GM12891 (cell line): ENCODE results near the gene HIF3A.

Experiments used
- PAX5 ChIP-seq: IDR thresholded peaks from 2 replicates; pipeline ENCODE4 v1.6.1; 2011; ENCODE audit warnings: low read length, moderate library complexity, mild to moderate bottlenecking; ENCODE audit not compliant: insufficient read depth, severe bottlenecking
- POLR2A ChIP-seq: IDR thresholded peaks from 2 replicates; pipeline ENCODE4 v1.6.1; 2011; ENCODE audit warnings: low read depth, low read length, control low read depth
- POLR2AphosphoS5 ChIP-seq: IDR thresholded peaks from 2 replicates; pipeline ENCODE4 v1.6.1; 2011; ENCODE audit warnings: low read depth, low read length, control low read depth
- POU2F2 ChIP-seq: IDR thresholded peaks from 2 replicates; pipeline ENCODE4 v1.6.1; 2011; ENCODE audit warnings: low read depth, mild to moderate bottlenecking, control low read depth, low read length, moderate library complexity
- TAF1 ChIP-seq: IDR thresholded peaks from 2 replicates; pipeline ENCODE4 v1.6.1; 2011; ENCODE audit warnings: low read depth, low read length, control low read depth

- TF ChIP-seq POLR2A (no peak), PAX5 (no peak), POLR2AphosphoS5 (no peak), TAF1 (no peak), POU2F2 (no peak)
These were observed 91.7 kb downstream of the HIF3A start for GRCh38 chr19:46388311-46389095.
